Measurements from ENCODE around the gene FPR2.

GRCh38 chr19:51783372-51783771, 22.4 kb downstream of the FPR2 start:
- TF ChIP-seq CTCF (IDR thresholded peaks at IDR 0.05) (no peak), EZH2 (IDR thresholded peaks at IDR 0.05; ENCODE audit: borderline replicate concordance, insufficient read depth, low read depth, low read length, poor library complexity, severe bottlenecking) (no peak)
